GM19468 (cell line): ENCODE results near the gene DCUN1D2.

Experiments
- ATAC-seq: cut with Tn5 transposase; IDR thresholded peaks from one replicate; pipeline ENCODE4 v1.9.1; 2021; ENCODE audit warnings: mild to moderate bottlenecking, moderate library complexity, moderate number of reproducible peaks; ENCODE audit not compliant: unreplicated experiment; ENCODE audit errors: extremely low read depth

The DCUN1D2 gene

DNA sequence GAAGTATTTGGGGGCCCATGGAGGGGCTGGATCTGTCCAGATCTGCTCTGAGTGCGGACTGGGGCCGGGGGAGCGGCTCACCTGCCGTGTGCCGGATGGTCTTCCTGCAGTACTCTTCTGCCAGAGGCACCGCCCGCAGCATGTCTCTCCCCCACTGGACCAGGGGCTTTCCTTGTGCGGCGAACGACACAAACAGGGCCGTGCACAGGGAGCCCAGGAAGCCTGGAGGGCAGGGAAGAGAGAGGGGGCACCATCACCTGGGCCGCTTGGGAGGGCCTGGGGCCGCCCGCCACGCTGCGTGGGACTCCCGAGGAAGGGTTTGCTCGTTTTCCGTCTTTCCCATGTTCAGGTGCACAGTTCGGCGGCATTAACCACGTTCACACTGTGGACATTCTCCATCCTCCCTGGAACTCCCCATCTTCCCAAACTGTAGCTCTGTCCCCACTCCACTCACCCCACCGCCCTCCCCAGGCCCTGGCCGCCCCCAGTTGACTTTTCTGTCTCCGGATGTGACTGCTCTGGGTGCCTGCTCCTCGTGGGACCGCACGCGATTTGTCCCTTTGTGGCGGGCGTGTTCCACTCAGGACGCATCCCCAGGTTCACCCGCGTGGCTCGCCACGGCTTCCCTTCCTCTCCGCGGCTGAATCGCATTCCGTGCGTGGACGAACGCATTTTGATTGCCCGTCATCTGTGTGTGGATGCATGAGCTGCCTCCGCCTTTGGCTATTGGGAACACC is 61.5 kb downstream of the DCUN1D2 start:
- ATAC-seq, result no peak

DNA sequence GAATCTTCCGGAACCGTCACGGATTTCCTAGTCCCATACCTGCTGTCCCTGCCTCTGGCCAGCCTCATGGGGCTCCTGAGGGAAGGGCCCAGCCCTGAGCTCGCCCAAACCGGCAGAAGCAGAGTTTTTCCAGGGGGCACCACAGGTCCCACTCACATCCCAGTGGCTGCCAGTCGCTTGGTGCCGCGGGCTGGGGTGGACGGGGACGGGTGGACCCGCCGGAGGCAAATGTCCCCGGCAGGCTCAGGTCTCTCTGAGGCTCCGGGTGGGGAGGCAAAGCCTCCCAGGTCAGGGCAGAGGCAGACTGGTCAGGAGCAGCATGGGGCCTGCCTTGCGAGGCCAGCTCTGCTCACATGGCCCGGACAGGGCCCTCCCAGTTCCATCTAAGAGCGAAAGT is 62.0 kb downstream of the DCUN1D2 start:
- ATAC-seq, result no peak

DNA sequence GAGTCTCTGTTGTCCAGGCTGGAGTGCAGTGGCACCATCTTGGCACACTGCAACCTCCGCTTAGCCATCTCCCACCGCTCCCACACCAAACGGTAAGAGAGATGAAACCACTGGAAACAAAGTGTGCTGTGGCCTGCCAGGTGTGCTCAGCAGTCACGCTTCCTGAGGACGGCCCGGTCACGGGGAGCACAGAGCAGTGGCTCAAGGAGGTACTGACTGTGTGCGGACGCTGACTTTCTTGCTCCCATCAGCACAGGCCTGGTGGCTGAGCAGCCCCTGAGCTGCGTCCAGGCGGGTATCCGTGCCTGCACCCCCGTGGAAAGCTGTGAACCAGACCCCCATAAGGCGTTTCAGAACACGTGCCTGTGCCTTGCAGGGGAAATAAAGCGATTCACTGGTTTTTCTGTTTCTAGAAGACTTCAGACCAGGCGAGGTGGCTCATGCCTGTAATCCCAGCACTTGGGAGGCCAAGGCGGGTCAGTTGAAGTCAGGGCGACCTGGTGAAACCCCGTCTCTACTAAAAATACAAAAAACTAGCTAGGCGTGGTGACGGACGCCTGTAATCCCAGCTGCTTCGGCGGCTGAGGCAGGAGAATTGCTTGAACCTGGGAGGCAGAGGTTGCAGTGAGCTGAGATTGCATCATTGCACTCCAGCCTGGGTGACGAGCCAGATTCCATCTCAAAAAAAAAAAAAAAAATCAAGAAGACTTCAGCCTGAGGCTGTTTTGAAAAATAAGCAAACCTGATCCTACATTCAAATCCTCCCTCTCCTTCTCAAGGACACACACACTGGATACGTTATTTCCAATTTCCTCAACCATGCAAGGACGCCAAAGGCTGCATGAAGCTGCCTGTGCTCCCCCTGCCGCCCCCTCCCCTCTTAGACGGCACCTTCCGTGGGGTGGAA is 62.7 kb downstream of the DCUN1D2 start:
- ATAC-seq, result no peak

DNA sequence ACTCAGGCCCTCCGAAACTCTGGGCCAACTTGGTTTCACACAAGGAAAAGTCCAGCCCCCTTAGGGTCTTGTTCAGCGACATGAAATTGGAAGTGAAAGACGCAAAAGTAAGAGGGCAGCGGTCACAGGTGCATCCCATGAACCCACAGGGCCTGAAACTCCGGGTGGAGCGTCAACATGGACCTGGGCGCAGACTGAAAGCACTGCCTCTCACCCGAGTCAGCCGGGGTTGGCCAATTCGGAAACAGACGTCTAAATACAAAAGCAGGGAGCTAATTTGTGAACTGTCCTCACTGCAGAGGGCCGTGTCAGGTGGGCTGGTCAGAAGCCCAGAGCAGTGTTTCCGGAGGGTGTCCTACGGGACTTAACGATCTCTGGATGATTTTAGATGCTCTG is 63.9 kb downstream of the DCUN1D2 start:
- no peak for ATAC-seq

DNA sequence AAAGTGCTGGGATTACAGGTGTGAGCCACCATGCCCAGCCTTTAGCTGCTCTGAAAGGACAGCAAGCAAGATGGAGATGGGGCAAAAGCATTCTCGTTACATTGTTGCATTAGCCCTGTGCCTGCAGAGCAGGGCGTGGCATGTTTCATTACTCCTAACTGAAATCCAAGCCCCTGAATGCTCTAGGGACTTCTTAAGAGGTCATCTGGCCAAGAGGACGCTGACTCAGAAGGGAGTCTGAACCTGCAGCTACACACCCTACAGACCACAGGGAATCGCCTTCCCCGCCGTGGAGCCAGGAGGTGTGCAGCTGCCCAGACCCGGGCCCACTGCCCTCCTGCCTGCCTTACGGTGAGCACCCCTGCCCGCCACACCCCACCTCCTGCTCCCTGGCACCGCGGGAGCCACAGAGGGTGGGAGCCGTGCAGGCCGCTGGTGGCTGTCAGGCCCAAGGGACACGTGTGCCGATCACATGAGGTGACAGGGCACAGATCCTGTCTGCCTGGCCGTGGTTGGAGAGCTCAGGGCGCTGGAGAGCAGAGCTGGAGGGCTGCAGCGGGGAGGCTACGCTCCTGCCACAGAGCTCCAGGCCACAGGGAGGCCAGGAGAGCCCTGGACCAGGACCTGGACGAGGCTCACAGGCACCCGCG is 64.4 kb downstream of the DCUN1D2 start:
- no peak for ATAC-seq

DNA sequence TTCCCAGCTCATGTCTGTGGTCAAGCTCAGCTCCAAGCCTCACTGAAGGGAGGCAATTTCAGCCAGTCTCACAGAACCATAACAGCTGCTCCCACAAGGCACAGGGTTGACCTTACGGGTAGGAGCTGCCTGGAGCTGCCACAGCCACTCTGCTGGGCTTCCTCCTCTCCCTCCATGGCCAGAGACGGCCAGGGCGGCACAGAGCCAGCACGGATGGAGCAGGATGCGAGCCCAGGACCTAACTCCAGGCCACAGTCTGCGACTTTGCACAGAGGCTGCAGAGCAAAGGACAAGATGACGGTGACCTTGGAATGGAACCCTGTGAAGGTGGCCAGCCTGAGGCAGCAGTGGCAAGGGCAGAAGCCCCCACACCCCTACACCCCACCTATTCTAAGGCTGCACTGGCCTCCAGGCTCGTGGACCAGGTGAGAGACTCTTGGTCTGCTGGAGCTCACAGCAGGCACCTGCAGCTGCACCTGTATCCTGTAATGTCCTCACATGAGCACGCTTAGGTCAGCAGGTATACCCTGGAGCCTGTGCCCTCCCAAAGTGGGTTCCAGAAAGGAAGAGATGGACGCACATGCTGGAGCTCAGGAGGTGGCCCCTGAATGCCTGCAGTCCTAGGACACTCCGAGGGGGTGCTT is 66.9 kb downstream of the DCUN1D2 start:
- ATAC-seq, result no peak

DNA sequence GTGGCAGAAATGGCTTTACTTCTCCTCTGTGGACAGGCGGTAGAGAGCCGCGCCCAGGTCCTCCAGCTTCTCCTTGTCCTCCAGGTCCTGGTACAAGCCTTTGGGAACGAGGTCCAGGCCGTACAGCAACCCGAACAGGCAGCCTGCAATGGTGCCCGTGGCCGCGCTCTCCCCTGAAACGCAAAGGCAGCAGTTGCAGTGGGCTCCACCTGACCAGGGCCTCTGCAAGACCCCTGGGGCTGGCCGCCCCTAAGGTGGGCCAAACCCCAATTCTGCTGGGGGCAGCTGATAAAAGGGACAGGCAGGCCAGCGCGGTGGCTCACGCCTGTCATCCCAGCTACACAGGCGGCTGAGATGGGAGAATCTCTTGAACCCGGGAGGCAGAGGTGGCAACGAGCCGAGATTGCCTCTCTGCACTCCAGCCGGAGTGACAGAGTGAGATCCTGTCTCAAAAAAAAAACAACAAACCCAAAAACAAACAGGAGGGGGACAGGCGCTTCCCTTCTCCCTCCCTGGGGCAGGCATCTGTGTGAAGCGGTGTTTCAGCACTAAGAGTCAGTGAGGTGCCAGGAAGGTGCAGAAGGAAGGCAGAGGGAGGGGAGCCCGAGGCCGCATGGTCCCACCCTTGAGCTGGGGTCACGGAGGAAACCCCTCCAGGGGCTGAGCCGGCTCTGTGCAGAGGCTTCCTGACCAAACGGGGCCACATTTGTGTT is 67.5 kb downstream of the DCUN1D2 start:
- no peak for ATAC-seq

DNA sequence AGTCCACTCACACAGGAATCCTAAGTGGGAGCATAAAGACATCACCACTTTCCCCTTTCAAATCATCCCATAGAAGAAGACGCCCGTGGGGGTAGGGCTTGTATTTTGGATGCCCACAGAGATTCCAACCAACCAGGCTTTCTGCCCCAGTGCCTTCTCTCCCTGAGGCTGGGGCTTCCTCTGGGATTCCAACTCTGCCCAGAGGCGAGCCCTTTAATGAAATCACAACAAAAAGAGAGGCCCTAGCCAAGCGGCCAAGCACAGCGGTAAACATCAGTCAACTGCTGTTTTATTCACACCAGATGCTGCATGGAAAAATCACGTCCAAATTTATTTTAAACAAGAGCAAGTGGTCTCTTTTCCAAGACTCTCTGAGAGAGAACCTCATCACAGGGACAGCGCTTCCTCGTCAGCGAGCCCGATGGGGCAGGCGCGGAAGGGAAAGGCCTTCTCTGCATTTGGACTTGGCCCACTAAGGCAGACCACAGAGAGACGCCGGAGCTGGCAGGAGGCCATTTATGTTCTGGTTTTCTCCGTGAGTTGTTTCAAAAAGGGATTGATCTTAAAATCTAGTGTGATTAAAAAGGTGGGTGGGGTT is 68.7 kb downstream of the DCUN1D2 start:
- no peak for ATAC-seq

DNA sequence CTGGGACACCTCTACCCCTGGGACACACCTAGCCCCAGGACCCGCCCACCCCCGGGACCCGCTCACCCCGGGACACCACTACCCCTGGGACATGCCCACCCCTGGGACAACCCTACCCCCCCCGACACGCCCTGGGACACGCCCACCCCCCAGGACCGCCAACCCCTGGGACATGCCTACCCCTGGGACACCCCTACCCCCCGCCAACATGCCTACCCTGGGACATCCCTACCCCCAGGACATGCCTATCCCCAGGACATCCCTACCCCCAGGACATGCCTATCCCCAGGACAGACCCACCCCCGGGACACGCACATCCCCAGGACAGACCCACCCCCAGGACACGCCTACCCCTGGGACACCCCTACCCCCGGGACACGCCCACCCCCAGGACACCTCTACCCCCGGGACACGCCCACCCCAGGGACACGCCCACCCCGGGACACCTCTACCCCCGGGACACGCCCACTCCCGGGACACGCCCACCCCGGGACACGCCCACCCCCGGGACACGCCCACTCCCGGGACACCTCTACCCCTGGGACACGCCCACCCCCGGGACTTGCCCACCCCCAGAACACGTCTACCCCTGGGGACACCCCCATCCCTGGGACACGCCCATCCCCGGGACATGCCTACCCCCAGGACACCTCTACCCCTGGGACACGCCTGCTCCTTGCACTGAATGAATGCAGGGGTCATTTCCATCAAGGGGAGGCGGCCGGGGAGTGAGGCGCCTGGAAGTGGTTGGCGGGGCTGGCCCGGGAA is 69.5 kb downstream of the DCUN1D2 start:
- ATAC-seq, result no peak

DNA sequence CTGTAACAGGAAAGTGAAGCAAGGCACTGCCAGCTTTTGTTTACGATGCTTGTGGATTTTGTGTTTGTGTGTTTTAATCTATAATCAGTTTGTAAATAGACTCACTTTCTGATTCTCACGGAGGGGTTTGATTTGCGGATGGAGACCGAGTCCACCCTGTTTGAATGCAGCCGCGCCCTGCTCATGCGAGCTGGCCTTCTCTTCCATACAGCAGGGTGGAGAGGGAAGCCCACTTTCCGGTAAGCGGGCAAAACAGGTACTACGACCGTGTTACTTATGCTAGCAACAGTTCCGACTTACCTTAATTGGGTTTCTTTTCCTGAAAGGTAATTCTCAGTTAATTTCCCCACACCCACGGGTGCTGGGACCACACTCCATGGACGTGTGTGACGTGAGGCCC is 70.3 kb downstream of the DCUN1D2 start:
- no peak for ATAC-seq

DNA sequence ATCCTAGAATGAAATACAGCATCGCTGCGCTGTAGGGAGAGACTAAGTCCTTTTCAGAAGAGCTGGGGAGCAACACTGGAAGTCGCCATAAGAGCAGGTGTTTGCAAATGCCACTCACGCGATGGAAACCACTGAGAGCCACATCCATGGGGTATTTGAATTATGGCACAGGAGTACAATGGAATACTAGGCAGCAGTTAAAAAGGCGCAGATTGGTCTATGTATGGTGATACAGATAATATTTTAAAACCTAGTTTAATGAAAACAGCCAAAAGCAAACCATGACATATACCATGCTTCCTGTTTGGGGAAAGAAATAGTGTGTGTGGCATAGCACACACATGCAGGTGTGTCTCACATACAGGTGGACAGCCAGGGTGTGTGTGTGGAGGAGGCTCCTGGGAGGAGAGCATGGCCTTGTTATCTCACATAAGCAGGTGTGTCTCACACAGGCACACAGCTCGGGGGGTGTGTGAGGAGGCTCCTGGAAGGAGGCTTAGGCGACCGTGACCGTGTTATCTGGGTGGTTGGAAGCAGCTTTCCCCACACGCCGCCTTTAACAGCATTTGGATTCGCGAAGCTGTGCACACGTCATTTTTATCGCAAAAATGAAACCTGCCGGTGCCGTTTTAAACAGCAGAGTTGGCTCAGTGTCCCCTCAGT is 70.8 kb downstream of the DCUN1D2 start:
- ATAC-seq, result no peak

DNA sequence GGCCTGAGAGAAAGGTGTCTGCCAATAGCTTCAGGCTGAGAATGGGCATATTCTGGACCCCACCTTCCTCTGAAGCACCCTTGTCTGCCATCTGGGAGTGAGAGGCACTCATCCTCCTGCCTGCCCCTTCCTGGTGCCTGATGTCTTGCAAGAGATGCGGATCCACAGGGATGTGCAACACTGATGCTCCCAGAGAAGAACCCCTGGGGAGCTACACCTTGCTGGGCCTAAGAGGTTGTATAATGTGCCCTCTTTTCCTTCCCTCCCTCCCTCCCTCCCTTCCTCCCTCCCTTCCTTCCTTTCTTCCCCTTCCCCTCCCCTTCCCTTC is 71.8 kb downstream of the DCUN1D2 start:
- no peak for ATAC-seq

DNA sequence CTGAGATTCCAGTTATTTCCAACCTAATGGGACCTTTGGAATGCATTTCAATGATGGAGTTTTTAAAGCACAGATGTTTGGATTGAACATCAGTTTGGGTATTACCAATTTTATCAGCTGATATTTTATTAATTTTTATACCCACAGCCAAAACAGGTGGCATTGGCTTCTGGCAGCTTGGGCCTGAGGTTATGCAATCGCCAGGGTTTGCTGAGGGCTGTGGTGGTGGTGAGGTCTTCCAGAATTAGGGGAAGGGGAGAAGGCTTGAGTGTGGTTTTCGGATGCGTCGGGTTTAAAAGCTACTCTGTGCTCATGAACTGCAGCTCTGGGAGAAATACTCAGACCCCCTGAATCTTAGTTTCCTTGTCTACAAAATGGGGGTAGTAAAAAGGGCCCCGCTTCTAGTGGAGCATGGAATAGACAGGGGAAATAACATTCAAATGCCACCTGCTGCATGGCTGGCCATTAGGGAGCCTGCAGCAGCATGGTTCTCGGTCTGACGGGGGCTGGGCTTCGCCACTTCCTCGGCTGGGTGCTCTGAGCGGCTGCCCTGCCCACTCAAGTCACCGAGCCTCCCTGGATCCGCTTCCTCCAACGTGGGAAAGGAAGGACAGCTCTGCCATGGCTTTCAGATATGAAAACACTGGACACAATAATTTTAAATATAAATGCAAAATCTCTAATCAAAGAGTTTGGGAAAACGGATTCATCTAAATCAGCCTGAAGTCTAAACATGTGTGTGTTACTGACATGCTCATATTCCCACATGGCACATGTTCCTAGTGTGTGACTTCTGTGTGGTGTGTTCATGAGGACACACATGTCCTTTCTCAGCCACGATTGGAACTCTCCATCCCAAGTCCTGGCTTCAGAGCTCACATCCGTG is 72.4 kb downstream of the DCUN1D2 start:
- no peak for ATAC-seq

DNA sequence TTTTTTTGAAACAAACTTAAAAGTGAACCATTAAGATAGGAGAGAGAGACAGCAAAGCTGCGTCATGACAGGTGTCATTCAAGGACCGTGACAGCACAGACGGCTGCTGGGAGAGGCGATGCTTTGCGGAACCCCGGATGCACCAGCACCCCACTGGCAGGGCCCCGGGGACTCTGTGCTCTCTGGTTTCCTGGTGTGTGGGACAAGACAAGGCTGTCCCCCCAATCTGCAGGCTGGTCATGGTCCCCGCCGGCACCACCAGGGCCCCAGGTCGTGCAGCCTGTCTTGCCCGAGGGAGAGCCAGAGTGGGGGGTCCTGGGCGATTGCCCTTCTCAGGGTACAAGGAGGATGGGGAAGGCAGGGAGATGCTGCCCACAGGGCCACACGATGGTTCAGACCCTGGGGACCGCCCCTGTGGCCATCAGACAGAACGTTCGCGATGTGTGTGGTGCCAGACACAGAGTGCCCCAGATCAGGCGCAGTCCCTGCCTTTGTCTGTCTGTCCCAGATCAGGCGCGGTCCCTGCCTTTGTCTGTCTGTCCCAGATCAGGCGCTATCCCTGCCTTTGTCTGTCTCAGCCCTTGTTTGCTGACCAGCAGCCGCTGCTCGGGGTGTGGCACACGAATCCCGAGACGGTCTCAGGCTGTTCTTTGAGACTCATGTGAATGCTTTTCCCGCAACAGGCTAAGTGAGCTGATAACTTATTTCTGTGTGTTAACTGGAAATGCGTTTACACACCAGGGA is 73.3 kb downstream of the DCUN1D2 start:
- ATAC-seq, result no peak

DNA sequence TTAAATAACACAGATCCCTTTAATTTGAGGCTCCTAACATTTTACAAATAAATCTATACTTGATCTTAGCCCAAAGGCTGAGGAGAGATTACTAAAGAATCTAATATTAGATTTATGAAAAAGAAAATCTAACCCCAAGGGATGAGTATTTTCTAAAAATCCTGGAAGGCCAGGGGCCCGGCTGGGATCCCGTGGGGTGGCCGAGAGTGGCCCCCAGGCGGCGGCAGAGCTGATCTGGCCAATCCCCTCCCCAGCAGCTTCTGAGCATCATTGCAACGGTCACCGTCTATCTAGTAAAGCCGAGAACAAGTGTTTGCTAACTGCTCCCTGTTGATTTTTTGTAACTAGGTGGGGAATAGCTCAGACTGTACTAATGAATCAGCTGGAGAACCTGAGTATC is 74.7 kb downstream of the DCUN1D2 start:
- no peak for ATAC-seq

DNA sequence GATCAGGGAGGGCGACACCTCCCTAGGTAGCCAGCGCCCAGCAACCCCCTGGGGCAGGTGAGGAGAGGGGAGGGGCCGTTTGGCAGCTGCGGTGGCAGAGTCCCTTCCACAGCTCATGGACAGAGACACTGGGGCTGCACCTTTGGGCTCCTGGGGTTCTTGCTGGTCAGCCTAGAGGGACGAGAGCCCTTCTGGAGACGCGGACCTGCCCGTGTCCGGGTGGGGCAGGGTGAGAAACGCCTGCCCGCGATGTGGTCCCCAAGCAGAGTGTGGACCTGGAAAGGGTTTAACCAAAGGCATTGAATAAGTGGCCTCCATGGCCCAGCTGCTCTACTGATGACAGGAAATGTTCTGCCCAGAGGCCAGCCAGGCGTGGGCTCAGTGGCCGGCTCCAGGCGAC is 75.5 kb downstream of the DCUN1D2 start:
- no peak for ATAC-seq

DNA sequence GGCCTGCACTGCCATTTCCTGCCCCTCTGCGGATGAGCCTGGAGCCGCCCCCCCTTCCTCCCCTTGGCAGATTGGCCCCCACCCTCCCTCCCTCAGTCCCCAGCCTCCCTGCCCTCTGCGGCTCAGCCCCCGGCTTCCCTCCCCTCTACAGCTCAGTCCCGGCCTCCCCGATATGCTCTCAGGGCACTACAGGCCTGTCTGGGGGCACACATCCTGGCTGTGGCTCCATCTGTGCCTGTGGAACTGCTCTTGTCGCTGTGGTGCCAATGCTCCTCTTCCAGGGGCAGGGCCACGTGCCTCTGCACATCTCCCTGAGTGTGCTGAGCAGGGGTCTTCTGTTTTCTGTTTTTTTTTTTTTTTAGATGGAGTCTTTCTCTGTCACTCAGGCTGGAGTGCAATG is 76.2 kb downstream of the DCUN1D2 start:
- ATAC-seq, result no peak
